ENCODE measurements around the gene NCAM1.

Gene NCAM1

GRCh38 chr11:112968941-112969713 is 7.9 kb downstream of the NCAM1 start:
- no peak for DNase-seq

GRCh38 chr11:112971195-112971594 is 10.0 kb downstream of the NCAM1 start:
- no peak for DNase-seq

- no peak for DNase-seq
Observed at GRCh38 chr11:112971827-112972226, 10.6 kb downstream of the NCAM1 start.

- no peak for DNase-seq
Observed at GRCh38 chr11:112972399-112973145, 11.4 kb downstream of the NCAM1 start.

GRCh38 chr11:112975051-112975450 is 13.8 kb downstream of the NCAM1 start:
- DNase-seq, result peak in 1 of 58 donors; percentile 10

- DNase-seq, result no peak
Observed at GRCh38 chr11:112975493-112975892, 14.3 kb downstream of the NCAM1 start.

- peak in 18 of 58 donors; percentile 1 to 81 (median 24) for DNase-seq
Observed at GRCh38 chr11:112977755-112978154, 16.5 kb downstream of the NCAM1 start.

- no peak for DNase-seq
Observed at GRCh38 chr11:112983887-112984286, 22.7 kb downstream of the NCAM1 start.

- no peak for DNase-seq
Observed at GRCh38 chr11:112989198-112989597, 28.0 kb downstream of the NCAM1 start.

GRCh38 chr11:112993808-112994207 is 32.6 kb downstream of the NCAM1 start:
- no peak for DNase-seq

- DNase-seq, result no peak
Observed at GRCh38 chr11:112995423-112996090, 34.3 kb downstream of the NCAM1 start.

- no peak for DNase-seq
Observed at GRCh38 chr11:112996994-112997393, 35.8 kb downstream of the NCAM1 start.

- DNase-seq, result no peak
Observed at GRCh38 chr11:112997857-112998466, 36.7 kb downstream of the NCAM1 start.

GRCh38 chr11:112999520-112999919 is 38.3 kb downstream of the NCAM1 start:
- DNase-seq, result no peak

- DNase-seq, result peak in 4 of 58 donors; percentile 2 to 26 (median 18)
Observed at GRCh38 chr11:113001709-113002108, 40.5 kb downstream of the NCAM1 start.

- DNase-seq, result no peak
Observed at GRCh38 chr11:113006896-113007445, 45.8 kb downstream of the NCAM1 start.

GRCh38 chr11:113014262-113015097 is 53.3 kb downstream of the NCAM1 start:
- peak in 36 of 58 donors; percentile 10 to 74 (median 30) for DNase-seq

- DNase-seq, result no peak
Observed at GRCh38 chr11:113015098-113015455, 53.9 kb downstream of the NCAM1 start.

GRCh38 chr11:113016905-113017304 is 55.7 kb downstream of the NCAM1 start:
- DNase-seq, result no peak

- no peak for DNase-seq
Observed at GRCh38 chr11:113018913-113019312, 57.7 kb downstream of the NCAM1 start.

All from anterior cingulate cortex (tissue), 58 donors.